Keratinocyte (primary cell): ENCODE results near the gene ZNF292.

Experiments used
- CTCF ChIP-seq, 3 experiments: IDR thresholded peaks in 1 of 3; conservative IDR thresholded peaks in 1 of 3; optimal IDR thresholded peaks in 1 of 3; 2 replicates in 2 of 3; 3 replicates in 1 of 3; pipeline versions ENCODE3 to v1.5.1; 2011; ENCODE audit warnings: low read length in 3 of 3, mild to moderate bottlenecking in 3 of 3, moderate library complexity in 2 of 3, control low read depth in 1 of 3, inconsistent platforms in 1 of 3; ENCODE audit not compliant: insufficient read depth in 2 of 3; ENCODE audit errors: extremely low read depth in 1 of 3
- EZH2 ChIP-seq: IDR thresholded peaks from one replicate; pipeline ENCODE4 v1.6.1; 2012; ENCODE audit warnings: inconsistent platforms, mild to moderate bottlenecking, low read length, moderate library complexity

GRCh38 chr6:87242311-87242710 lies 86.9 kb downstream of the ZNF292 start:
- TF ChIP-seq CTCF (optimal IDR thresholded peaks at IDR 0.05 in 1 of 3, IDR thresholded peaks at IDR 0.05 in 1 of 3, conservative IDR thresholded peaks at IDR 0.05 in 1 of 3; ENCODE audit: extremely low read depth in 1 of 3, insufficient read depth in 2 of 3, low read length in 3 of 3), result no peak
- TF ChIP-seq EZH2, result no peak
